Measurements from ENCODE around the gene TDRD3.

- no peak for TF ChIP-seq CTCF (IDR thresholded peaks at IDR 0.05; ENCODE audit: borderline replicate concordance, extremely low read depth, low read length, poor library complexity, severe bottlenecking)
- TF ChIP-seq EZH2 (IDR thresholded peaks at IDR 0.05; ENCODE audit: borderline replicate concordance, low read depth, low read length, severe bottlenecking), result no peak
Observed at GRCh38 chr13:60398379-60398891, 1.4 kb downstream of the TDRD3 start.

Data from DND-41 (cell line).